Fibroblast of lung (primary cell): ENCODE data around the gene C9orf85. TPM values are rescaled to one million over a fixed set of nuclear protein-coding genes. Genes with fewer than 3 reads are reported as not detected.

Experiments
- DNase-seq, 2 donors: peaks; one replicate each; pipeline versions ENCODE4 v3.0.0 to v3.0.0-alpha.2; 2010; ENCODE audit warnings: low read depth in 2 of 2
- H2AFZ ChIP-seq: 2 replicates; pipeline ENCODE4 v1.5.1; 2012; ENCODE audit warnings: low read length, control low read depth, inconsistent platforms
- H3K27ac ChIP-seq: 2 replicates; pipeline ENCODE4 v1.5.1; 2011; ENCODE audit warnings: low read length, control low read depth; ENCODE audit not compliant: insufficient read depth
- H3K27me3 ChIP-seq: 2 replicates; pipeline ENCODE4 v1.5.1; 2011; ENCODE audit warnings: mild to moderate bottlenecking, low read length; ENCODE audit not compliant: control insufficient read depth, insufficient read depth
- H3K36me3 ChIP-seq: 2 replicates; pipeline ENCODE4 v1.5.1; 2011; ENCODE audit warnings: low read length; ENCODE audit not compliant: control insufficient read depth, insufficient read depth
- H3K4me1 ChIP-seq: 2 replicates; pipeline ENCODE4 v1.5.1; 2011; ENCODE audit warnings: low read length; ENCODE audit not compliant: control insufficient read depth, insufficient read depth; ENCODE audit errors: extremely low read depth
- H3K4me2 ChIP-seq: 2 replicates; pipeline ENCODE4 v1.5.1; 2011; ENCODE audit warnings: low read length, control low read depth; ENCODE audit not compliant: insufficient read depth; ENCODE audit errors: extremely low read depth
- H3K4me3 ChIP-seq, 4 experiments: fragments of 200-600 bp in 1 of 4; sonication (generic) in 1 of 4; replicated peaks in 1 of 4; 2 replicates each; pipeline ENCODE4 v1.5.1; 2011 to 2016; ENCODE audit warnings: low read length in 4 of 4, low read depth in 3 of 4, mild to moderate bottlenecking in 3 of 4, control low read depth in 2 of 4, inconsistent platforms in 1 of 4, mixed read lengths in 1 of 4; ENCODE audit not compliant: insufficient read depth in 1 of 4; ENCODE audit errors: control extremely low read depth in 1 of 4
- H3K79me2 ChIP-seq: 2 replicates; pipeline ENCODE4 v1.5.1; 2012; ENCODE audit warnings: mild to moderate bottlenecking, low read length, inconsistent platforms; ENCODE audit not compliant: control insufficient read depth, insufficient read depth
- H3K9ac ChIP-seq: 2 replicates; pipeline ENCODE4 v1.5.1; 2011; ENCODE audit warnings: mild to moderate bottlenecking, low read length, control low read depth; ENCODE audit not compliant: insufficient read depth
- H3K9me3 ChIP-seq: 2 replicates; pipeline ENCODE4 v1.5.1; 2012; ENCODE audit warnings: low read depth, low read length; ENCODE audit not compliant: control insufficient read depth, insufficient read depth
- H4K20me1 ChIP-seq: 2 replicates; pipeline ENCODE4 v1.5.1; 2011; ENCODE audit warnings: low read length; ENCODE audit not compliant: control insufficient read depth, insufficient read depth; ENCODE audit errors: extremely low read depth
- EZH2 ChIP-seq: IDR thresholded peaks from 2 replicates; pipeline ENCODE4 v1.5.1; 2012; ENCODE audit warnings: low read length, control low read depth, mild to moderate bottlenecking; ENCODE audit errors: missing control alignments
- polyA plus RNA-seq, 2 donors: library from polyadenylated mRNA; depleted of rRNA in 1 of 2; stranded (reverse) in 1 of 2; unstranded in 1 of 2; fragments of >200 nt; gene quantifications; 2 replicates each; pipeline ENCODE4 v1.2.1, GENCODE V29; 2011 to 2012; ENCODE audit warnings: missing spikeins in 1 of 2
- total RNA-seq: library from RNA; depleted of rRNA; stranded (reverse); fragments of >200 nt; gene quantifications from 2 replicates; pipeline ENCODE4 v1.2.1, GENCODE V29; 2014
- TF ChIP-seq, protein P1 (sequence below), 2 donors: IDR thresholded peaks in 1 of 2; conservative IDR thresholded peaks in 1 of 2; 1 replicate in 1 of 2; 2 replicates in 1 of 2; pipeline ENCODE4 v1.5.1; 2011 to 2012; ENCODE audit warnings: low read length in 2 of 2, control low read depth in 1 of 2, inconsistent platforms in 1 of 2, low read depth in 1 of 2, mild to moderate bottlenecking in 1 of 2

The C9orf85 gene
- total and polyA plus RNA-seq, 2 donors (not counting 1 experiment from before 2014, with no cell fraction given), result 17.3 to 22.5 TPM

DNA sequence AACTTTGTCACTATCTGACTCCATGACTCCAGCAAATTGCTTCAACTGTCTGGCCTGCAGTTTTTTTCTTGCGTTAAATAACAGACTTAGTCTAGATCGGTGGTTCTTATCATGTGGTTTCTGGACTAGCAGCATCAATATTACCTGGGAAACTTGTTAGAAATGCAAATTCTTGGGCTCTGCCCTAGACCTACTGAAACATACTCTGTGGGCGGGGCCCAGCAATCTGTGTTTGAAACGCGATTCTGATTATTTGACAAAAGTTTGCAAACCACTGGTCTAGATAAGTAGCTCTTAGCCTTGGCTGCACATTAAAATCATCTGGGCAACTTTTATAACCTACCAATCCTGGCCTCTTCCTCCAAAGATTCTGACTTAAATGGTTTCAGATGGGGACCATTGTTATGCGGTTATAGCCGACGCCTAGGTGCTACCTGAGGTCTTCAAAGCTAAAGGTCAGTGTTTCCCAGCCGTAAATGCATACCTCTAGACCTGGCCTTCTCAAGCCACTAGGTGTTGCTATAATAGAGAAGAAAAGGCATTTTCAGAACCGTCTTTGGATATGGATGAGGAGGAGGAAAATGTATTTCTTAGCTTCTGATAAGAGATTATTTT is 74.0 kb downstream of the C9orf85 start:
- no peak overlapping the region for H3K4me2 ChIP-seq
- no peak for DNase-seq
- no peak overlapping the region for H3K4me3 ChIP-seq
- H3K79me2 ChIP-seq, result no peaks in the 10 kb centered on the region
- H3K27me3 ChIP-seq, result no peaks in the 10 kb centered on the region
- H3K36me3 ChIP-seq, result no peaks in the 10 kb centered on the region
- H3K4me1 ChIP-seq, result no peaks in the 10 kb centered on the region
- TF ChIP-seq, protein P1, sequence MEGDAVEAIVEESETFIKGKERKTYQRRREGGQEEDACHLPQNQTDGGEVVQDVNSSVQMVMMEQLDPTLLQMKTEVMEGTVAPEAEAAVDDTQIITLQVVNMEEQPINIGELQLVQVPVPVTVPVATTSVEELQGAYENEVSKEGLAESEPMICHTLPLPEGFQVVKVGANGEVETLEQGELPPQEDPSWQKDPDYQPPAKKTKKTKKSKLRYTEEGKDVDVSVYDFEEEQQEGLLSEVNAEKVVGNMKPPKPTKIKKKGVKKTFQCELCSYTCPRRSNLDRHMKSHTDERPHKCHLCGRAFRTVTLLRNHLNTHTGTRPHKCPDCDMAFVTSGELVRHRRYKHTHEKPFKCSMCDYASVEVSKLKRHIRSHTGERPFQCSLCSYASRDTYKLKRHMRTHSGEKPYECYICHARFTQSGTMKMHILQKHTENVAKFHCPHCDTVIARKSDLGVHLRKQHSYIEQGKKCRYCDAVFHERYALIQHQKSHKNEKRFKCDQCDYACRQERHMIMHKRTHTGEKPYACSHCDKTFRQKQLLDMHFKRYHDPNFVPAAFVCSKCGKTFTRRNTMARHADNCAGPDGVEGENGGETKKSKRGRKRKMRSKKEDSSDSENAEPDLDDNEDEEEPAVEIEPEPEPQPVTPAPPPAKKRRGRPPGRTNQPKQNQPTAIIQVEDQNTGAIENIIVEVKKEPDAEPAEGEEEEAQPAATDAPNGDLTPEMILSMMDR (conservative IDR thresholded peaks at IDR 0.05 in 1 of 2, IDR thresholded peaks at IDR 0.05 in 1 of 2; ENCODE audit: low read depth in 1 of 2, low read length in 2 of 2), result no peak
- no peak for TF ChIP-seq EZH2
- H2AFZ ChIP-seq, result no peak overlapping the region
- H3K9ac ChIP-seq, result no peak overlapping the region
- H4K20me1 ChIP-seq, result no peaks in the 10 kb centered on the region
- no peak overlapping the region for H3K27ac ChIP-seq
- no peaks in the 10 kb centered on the region for H3K9me3 ChIP-seq

DNA sequence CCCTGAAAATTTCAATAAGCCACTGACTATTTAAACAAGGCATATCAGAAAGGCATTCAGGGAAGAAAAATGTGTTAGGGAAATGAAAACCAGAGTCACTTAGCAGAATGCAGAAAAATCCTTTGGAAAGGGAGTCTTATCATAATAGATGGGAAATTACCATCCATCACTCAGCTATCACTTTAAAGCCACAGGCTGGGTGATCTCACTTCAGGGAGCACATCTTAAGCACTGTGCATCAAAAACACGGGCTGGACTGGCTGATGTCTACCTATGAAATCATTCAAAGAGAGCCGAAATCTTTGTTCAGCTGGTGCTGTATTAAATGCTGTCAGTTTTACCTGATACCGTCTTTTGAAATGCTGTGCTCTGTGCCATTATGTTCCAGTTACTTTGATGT is 75.5 kb downstream of the C9orf85 start:
- Histone ChIP-seq H2AFZ (no peak overlapping the region), H3K27ac (no peak overlapping the region), H3K9me3 (no peaks in the 10 kb centered on the region), H3K27me3 (no peaks in the 10 kb centered on the region), H3K9ac (no peak overlapping the region), H4K20me1 (no peaks in the 10 kb centered on the region), H3K4me3 (no peak overlapping the region), H3K4me2 (no peak overlapping the region), H3K79me2 (no peaks in the 10 kb centered on the region), H3K4me1 (no peaks in the 10 kb centered on the region), H3K36me3 (no peaks in the 10 kb centered on the region)
- no peak for TF ChIP-seq EZH2
- TF ChIP-seq, protein P1 (conservative IDR thresholded peaks at IDR 0.05 in 1 of 2, IDR thresholded peaks at IDR 0.05 in 1 of 2; ENCODE audit: low read depth in 1 of 2, low read length in 2 of 2), result no peak
- DNase-seq, result peak in 1 of 2 donors; percentile 42

DNA sequence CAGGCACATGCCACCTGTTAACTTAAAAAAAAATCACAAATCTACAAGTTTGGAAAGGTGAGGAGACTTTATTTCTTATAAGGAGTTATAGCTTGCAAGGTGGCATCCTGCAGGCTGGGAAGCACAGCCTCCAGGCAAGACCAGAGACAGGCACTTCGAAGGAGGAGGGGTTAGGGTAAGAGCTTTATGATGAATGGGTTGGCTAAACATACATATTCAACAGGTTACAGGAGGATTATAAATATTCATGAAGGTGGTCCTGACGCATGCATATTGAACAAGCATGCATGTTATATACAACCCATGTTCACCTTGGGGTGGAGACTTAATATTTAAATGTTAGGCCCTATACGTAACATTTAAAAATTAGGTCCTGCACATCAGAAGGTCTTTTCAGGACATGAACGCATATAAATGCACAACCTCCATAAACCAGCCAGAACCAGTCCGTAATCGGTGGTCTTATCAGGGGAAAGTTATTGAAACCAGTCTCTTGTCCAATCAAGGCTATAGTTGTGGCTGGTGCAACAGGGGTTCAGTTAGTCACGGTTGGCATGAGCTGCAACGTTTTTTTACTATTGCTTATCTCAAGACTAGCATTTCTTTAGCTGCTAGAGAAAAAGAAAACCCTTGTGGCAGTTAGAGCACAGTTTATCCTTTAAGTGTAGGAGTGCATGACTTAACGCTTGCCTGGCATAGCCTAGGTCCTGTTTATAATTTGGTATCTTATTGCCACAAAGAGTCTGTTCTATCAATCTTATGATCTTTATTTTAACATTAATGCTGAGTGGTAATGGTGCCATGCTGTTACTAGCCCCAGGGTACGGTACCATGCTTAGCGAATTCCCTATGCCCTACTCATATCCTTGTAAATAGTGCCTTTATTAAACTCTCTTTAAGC is 76.3 kb downstream of the C9orf85 start:
- TF ChIP-seq, protein P1 (conservative IDR thresholded peaks at IDR 0.05 in 1 of 2, IDR thresholded peaks at IDR 0.05 in 1 of 2; ENCODE audit: low read depth in 1 of 2, low read length in 2 of 2), result no peak
- no peak for TF ChIP-seq EZH2
- Histone ChIP-seq H3K4me3 (no peak overlapping the region), H3K36me3 (no peaks in the 10 kb centered on the region)

More for the DNA sequence above, 76.3 kb downstream of the C9orf85 start:
- Histone ChIP-seq H3K79me2 (no peaks in the 10 kb centered on the region), H3K4me2 (no peak overlapping the region), H3K27ac (no peak overlapping the region), H3K9me3 (no peaks in the 10 kb centered on the region), H2AFZ (no peak overlapping the region), H4K20me1 (no peaks in the 10 kb centered on the region), H3K4me1 (no peaks in the 10 kb centered on the region), H3K27me3 (no peaks in the 10 kb centered on the region), H3K9ac (no peak overlapping the region)
- peak in 1 of 2 donors; percentile 20 for DNase-seq
